HCT116 (cell line): ENCODE data around the gene HAP1. TPM values are rescaled to one million over a fixed set of nuclear protein-coding genes. Genes with fewer than 3 reads are reported as not detected.

Experiments
- ATAC-seq: fragments of 200-7000 bp; cut with Tn5 transposase; 2 replicates; pipeline ENCODE4 v1.9.1; 2020; ENCODE audit warnings: mild to moderate bottlenecking, moderate library complexity
- BruUV-seq: library from RNA; stranded (reverse); fragments of 400-500 nt; replicated peaks from 2 replicates; lab custom pipeline; 2021; lab: Mats Ljungman, UMichigan
- CTCF ChIA-PET: fragments of 300-600 bp; sonication (Branson Sonifier 250); formaldehyde crosslinking; loops from one replicate; lab custom pipeline; 2021; ENCODE audit warnings: antibody characterized with exemption; lab: Charles Lee
- POLR2A ChIA-PET: fragments of 300-600, 350-600 bp; sonication (Branson Sonifier 250); formaldehyde crosslinking; loops from one replicate; lab custom pipeline; 2021; ENCODE audit warnings: antibody characterized with exemption; lab: Charles Lee
- RAD21 ChIA-PET, 2 experiments: fragments of 300-600 bp; sonication (Branson Sonifier 250); formaldehyde crosslinking; loops; one replicate each; lab custom pipeline; 2023; ENCODE audit warnings: low total read pairs in 2 of 2; ENCODE audit not compliant: uncharacterized antibody in 2 of 2, unreplicated experiment in 2 of 2, low non-redundant PET in 1 of 2; lab: Charles Lee
- DNase-seq: peaks from one replicate; pipeline ENCODE4 v3.0.0-alpha.2; 2010; ENCODE audit warnings: low read depth, low spot score
- H2AFZ ChIP-seq: fragments of 200-600 bp; shearing (Covaris generic), sonication (generic); 2 replicates; pipeline ENCODE4 v1.6.1; 2017; ENCODE audit warnings: low read depth, mixed run types, mixed read lengths, antibody characterized with exemption, low read length; ENCODE audit not compliant: poor library complexity, severe bottlenecking
- H3K27ac ChIP-seq: 2 replicates; pipeline ENCODE4 v1.5.1; 2012; ENCODE audit warnings: low read depth, low read length
- H3K27me3 ChIP-seq: fragments of 200-600 bp; sonication (generic); 2 replicates; pipeline ENCODE4 v1.6.1; 2016; ENCODE audit warnings: mixed run types, low read length, mixed read lengths; ENCODE audit not compliant: insufficient read depth
- H3K36me3 ChIP-seq, 2 experiments: fragments of 200-500 bp in 1 of 2; fragments of 200-600 bp in 1 of 2; sonication (Bioruptor generic) in 1 of 2; sonication (generic) in 1 of 2; 2 replicates each; pipeline versions ENCODE4 v1.5.1 to v1.6.1; 2014 to 2016; ENCODE audit warnings: low read length in 2 of 2, inconsistent platforms in 1 of 2, mixed read lengths in 1 of 2, mixed run types in 1 of 2; ENCODE audit not compliant: insufficient read depth in 2 of 2, control insufficient read depth in 1 of 2
- H3K4me1 ChIP-seq, 2 experiments: fragments of 200-600 bp in 1 of 2; sonication (generic) in 1 of 2; 2 replicates each; pipeline versions ENCODE4 v1.5.1 to v1.6.1; 2012 to 2017; ENCODE audit warnings: low read length in 2 of 2, inconsistent platforms in 1 of 2, mild to moderate bottlenecking in 1 of 2, mixed read lengths in 1 of 2, mixed run types in 1 of 2, moderate library complexity in 1 of 2; ENCODE audit not compliant: insufficient read depth in 2 of 2, control insufficient read depth in 1 of 2
- H3K4me2 ChIP-seq: fragments of 200-600 bp; sonication (generic); 2 replicates; pipeline ENCODE4 v1.6.1; 2017; ENCODE audit warnings: mixed run types, low read length, mixed read lengths
- H3K4me3 ChIP-seq, 2 experiments: fragments of 200-600 bp in 1 of 2; sonication (generic) in 1 of 2; replicated peaks in 1 of 2; 2 replicates each; pipeline ENCODE4 v1.5.1; 2011 to 2016; ENCODE audit warnings: low read length in 2 of 2, control low read depth in 1 of 2, low read depth in 1 of 2, mild to moderate bottlenecking in 1 of 2, mixed read lengths in 1 of 2, mixed run types in 1 of 2
- H3K79me2 ChIP-seq: fragments of 200-600 bp; sonication (generic); 2 replicates; pipeline ENCODE4 v1.6.1; 2017; ENCODE audit warnings: mild to moderate bottlenecking, mixed run types, low read length, moderate library complexity, mixed read lengths; ENCODE audit not compliant: insufficient read depth
- H3K9ac ChIP-seq: fragments of 200-600 bp; sonication (generic); 2 replicates; pipeline ENCODE4 v1.6.1; 2016; ENCODE audit warnings: low read length, mixed read lengths
- H3K9me2 ChIP-seq: fragments of 200-600 bp; sonication (generic), shearing (Covaris generic); 2 replicates; pipeline ENCODE4 v1.6.1; 2017; ENCODE audit warnings: mixed run types, mild to moderate bottlenecking, moderate library complexity; ENCODE audit not compliant: insufficient read depth
- H3K9me3 ChIP-seq, 2 experiments: fragments of 200-500 bp in 1 of 2; fragments of 200-600 bp in 1 of 2; sonication (Bioruptor generic) in 1 of 2; sonication (generic) in 1 of 2; 2 replicates each; pipeline ENCODE4 v1.6.1; 2014 to 2017; ENCODE audit warnings: low read length in 2 of 2, mixed read lengths in 2 of 2, inconsistent platforms in 1 of 2, low read depth in 1 of 2, mild to moderate bottlenecking in 1 of 2, mixed run types in 1 of 2, moderate library complexity in 1 of 2; ENCODE audit not compliant: control insufficient read depth in 1 of 2, insufficient read depth in 1 of 2
- H4K20me1 ChIP-seq: fragments of 200-600 bp; sonication (generic), shearing (Covaris generic); 2 replicates; pipeline ENCODE4 v1.6.1; 2017; ENCODE audit warnings: mixed run types, mild to moderate bottlenecking, moderate library complexity; ENCODE audit not compliant: insufficient read depth
- CBX3 ChIP-seq: IDR thresholded peaks from 2 replicates; pipeline ENCODE4 v1.6.1; 2012; ENCODE audit warnings: low read depth
- CEBPB ChIP-seq: IDR thresholded peaks from 2 replicates; pipeline ENCODE4 v1.6.1; 2012; ENCODE audit warnings: low read depth
- CTCF ChIP-seq, 3 experiments: fragments of 200-600 bp in 1 of 3; sonication (generic) in 1 of 3; IDR thresholded peaks in 2 of 3; conservative IDR thresholded peaks in 1 of 3; 2 replicates each; pipeline ENCODE4 v1.5.1; 2012 to 2017; ENCODE audit warnings: low read depth in 2 of 3, low read length in 2 of 3, antibody characterized with exemption in 1 of 3, borderline replicate concordance in 1 of 3, control low read depth in 1 of 3, mild to moderate bottlenecking in 1 of 3, mixed read lengths in 1 of 3, mixed run types in 1 of 3, moderate library complexity in 1 of 3; ENCODE audit not compliant: insufficient read depth in 1 of 3
- EGR1 ChIP-seq: IDR thresholded peaks from 2 replicates; pipeline ENCODE4 v1.6.1; 2012; ENCODE audit warnings: low read depth
- ELF1 ChIP-seq: IDR thresholded peaks from 2 replicates; pipeline ENCODE4 v1.6.1; 2012; ENCODE audit warnings: low read depth, borderline replicate concordance
- EZH2 ChIP-seq: fragments of 200-600 bp; sonication (generic); IDR thresholded peaks from 2 replicates; pipeline ENCODE4 v1.6.1; 2017; ENCODE audit warnings: antibody characterized with exemption, mixed run types
- EZH2phosphoT487 ChIP-seq: fragments of 200-600 bp; IDR thresholded peaks from 2 replicates; pipeline ENCODE4 v1.6.1; 2018; ENCODE audit warnings: antibody characterized with exemption, borderline replicate concordance
- FOSL1 ChIP-seq: IDR thresholded peaks from 2 replicates; pipeline ENCODE4 v1.6.1; 2012; ENCODE audit warnings: low read depth
- JUND ChIP-seq: IDR thresholded peaks from 2 replicates; pipeline ENCODE4 v1.6.1; 2012
- POLR2A ChIP-seq: IDR thresholded peaks from 2 replicates; pipeline ENCODE4 v1.7.0; 2011; ENCODE audit warnings: borderline replicate concordance; ENCODE audit not compliant: insufficient read depth, insufficient read length; ENCODE audit errors: extremely low read depth
- POLR2AphosphoS5 ChIP-seq: IDR thresholded peaks from 2 replicates; pipeline ENCODE4 v1.6.1; 2011; ENCODE audit warnings: mild to moderate bottlenecking, low read depth, low read length, moderate library complexity
- SP1 ChIP-seq: IDR thresholded peaks from 2 replicates; pipeline ENCODE4 v1.6.1; 2012; ENCODE audit warnings: low read depth
- YY1 ChIP-seq: IDR thresholded peaks from 2 replicates; pipeline ENCODE4 v1.6.1; 2011; ENCODE audit warnings: low read length, low read depth, moderate library complexity, mild to moderate bottlenecking; ENCODE audit not compliant: insufficient replicate concordance; ENCODE audit errors: extremely low read depth
- ZNF274 ChIP-seq: fragments of 200-500 bp; sonication (Bioruptor generic); IDR thresholded peaks from 2 replicates; pipeline ENCODE4 v1.6.1; 2014; ENCODE audit warnings: mild to moderate bottlenecking, low read depth, low read length, inconsistent platforms
- intact Hi-C: fragments of 100-400 bp; cut with micrococcal nuclease; formaldehyde crosslinking; loops from 2 replicates; pipeline ENCODE4 v1.10.0; 2022
- total RNA-seq: library from RNA; stranded (reverse); gene quantifications from one replicate; pipeline ENCODE4 v1.2.1, GENCODE V29; 2021; ENCODE audit not compliant: unreplicated experiment
- TF ChIP-seq, protein P1 (sequence below): IDR thresholded peaks from 2 replicates; pipeline ENCODE4 v1.6.1; 2012
- TF ChIP-seq, protein P2 (sequence below): IDR thresholded peaks from 2 replicates; pipeline ENCODE4 v1.6.1; 2012
- TF ChIP-seq, protein P3 (sequence below): IDR thresholded peaks from 2 replicates; pipeline ENCODE4 v1.6.1; 2011; ENCODE audit warnings: mild to moderate bottlenecking, low read length, moderate library complexity; ENCODE audit not compliant: insufficient replicate concordance; ENCODE audit errors: extremely low read depth

HAP1 gene
- total RNA-seq, 1 experiment from 2014 or later, result 3.4 TPM

GRCh38 chr17:41683441-41684007 is 50.9 kb downstream of the HAP1 start:
- no peaks in the 10 kb centered on the region for H3K9me3 ChIP-seq
- intact Hi-C loops, result no loop called here
- no peak overlapping the region for H3K27ac ChIP-seq
- H3K4me3 ChIP-seq, result no peak overlapping the region
- no peak overlapping the region for H2AFZ ChIP-seq
- no peak overlapping the region for H3K4me2 ChIP-seq
- peaks cover 8 to 18% of the 10 kb centered on the region in 2 experiments for H3K4me1 ChIP-seq
- DNase-seq (no peak), ATAC-seq (no peak)
- H3K9ac ChIP-seq, result no peak overlapping the region
- RAD21 ChIA-PET, result no interaction called here
- H4K20me1 ChIP-seq, result no peaks in the 10 kb centered on the region
- no peaks in the 10 kb centered on the region for H3K36me3 ChIP-seq
- no TSS peak for BruUV-seq
- H3K9me2 ChIP-seq, result no peaks in the 10 kb centered on the region
- CTCF ChIA-PET, result no interaction called here
- TF ChIP-seq, protein P1, sequence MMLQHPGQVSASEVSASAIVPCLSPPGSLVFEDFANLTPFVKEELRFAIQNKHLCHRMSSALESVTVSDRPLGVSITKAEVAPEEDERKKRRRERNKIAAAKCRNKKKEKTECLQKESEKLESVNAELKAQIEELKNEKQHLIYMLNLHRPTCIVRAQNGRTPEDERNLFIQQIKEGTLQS, result no peak
- no peak for TF ChIP-seq ELF1
- TF ChIP-seq YY1, result no peak
- TF ChIP-seq EGR1, result no peak
- TF ChIP-seq CTCF (IDR thresholded peaks at IDR 0.05 in 2 of 3, conservative IDR thresholded peaks at IDR 0.05 in 1 of 3; ENCODE audit: borderline replicate concordance in 1 of 3, insufficient read depth in 1 of 3, low read depth in 2 of 3, low read length in 2 of 3), result no peak
- no peak for TF ChIP-seq EZH2
- TF ChIP-seq JUND, result no peak
- TF ChIP-seq SP1, result no peak
- TF ChIP-seq CEBPB, result no peak
- no peak for TF ChIP-seq POLR2AphosphoS5
- TF ChIP-seq CBX3, result no peak
- TF ChIP-seq, protein P2, sequence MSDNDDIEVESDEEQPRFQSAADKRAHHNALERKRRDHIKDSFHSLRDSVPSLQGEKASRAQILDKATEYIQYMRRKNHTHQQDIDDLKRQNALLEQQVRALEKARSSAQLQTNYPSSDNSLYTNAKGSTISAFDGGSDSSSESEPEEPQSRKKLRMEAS, result no peak
- TF ChIP-seq FOSL1, result no peak
- no peak for TF ChIP-seq POLR2A
- no peak for TF ChIP-seq ZNF274
- TF ChIP-seq, protein P3, sequence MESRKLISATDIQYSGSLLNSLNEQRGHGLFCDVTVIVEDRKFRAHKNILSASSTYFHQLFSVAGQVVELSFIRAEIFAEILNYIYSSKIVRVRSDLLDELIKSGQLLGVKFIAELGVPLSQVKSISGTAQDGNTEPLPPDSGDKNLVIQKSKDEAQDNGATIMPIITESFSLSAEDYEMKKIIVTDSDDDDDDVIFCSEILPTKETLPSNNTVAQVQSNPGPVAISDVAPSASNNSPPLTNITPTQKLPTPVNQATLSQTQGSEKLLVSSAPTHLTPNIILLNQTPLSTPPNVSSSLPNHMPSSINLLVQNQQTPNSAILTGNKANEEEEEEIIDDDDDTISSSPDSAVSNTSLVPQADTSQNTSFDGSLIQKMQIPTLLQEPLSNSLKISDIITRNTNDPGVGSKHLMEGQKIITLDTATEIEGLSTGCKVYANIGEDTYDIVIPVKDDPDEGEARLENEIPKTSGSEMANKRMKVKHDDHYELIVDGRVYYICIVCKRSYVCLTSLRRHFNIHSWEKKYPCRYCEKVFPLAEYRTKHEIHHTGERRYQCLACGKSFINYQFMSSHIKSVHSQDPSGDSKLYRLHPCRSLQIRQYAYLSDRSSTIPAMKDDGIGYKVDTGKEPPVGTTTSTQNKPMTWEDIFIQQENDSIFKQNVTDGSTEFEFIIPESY, result no peak
- TF ChIP-seq EZH2phosphoT487, result no peak
- POLR2A ChIA-PET, result no interaction called here
- no peaks in the 10 kb centered on the region for H3K79me2 ChIP-seq
- no peaks in the 10 kb centered on the region for H3K27me3 ChIP-seq
